ENCODE results near the gene KDM4C.
A peak's percentile ranks its signal among the peaks of the same experiment; 100 is the strongest.

Gene KDM4C

DNA sequence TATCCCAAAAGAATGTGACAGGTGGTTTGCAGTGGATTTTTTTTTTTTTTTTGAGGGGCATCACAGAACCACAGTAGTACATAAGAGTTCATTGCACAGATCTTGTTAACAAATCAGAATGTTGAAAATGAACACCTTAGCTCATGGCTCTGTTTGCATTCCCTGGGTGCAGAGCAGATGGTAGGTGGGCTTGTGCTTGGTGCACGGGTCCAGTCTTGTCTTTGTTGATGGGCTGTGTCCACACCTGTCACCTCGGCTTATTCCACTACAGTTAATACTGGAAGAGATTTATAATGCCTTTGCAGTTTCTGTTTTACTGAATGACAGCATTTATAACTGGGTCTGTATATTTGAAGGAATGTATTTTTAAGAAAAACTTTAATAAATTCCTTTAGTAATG, 146.6 kb downstream of the KDM4C start:
- DNase-seq (ENCODE audit: low spot score) = no peak

- DNase-seq (ENCODE audit: low spot score) = no peak
Measured at GRCh38 chr9:6905850-6906375, 148.1 kb downstream of the KDM4C start.

DNA sequence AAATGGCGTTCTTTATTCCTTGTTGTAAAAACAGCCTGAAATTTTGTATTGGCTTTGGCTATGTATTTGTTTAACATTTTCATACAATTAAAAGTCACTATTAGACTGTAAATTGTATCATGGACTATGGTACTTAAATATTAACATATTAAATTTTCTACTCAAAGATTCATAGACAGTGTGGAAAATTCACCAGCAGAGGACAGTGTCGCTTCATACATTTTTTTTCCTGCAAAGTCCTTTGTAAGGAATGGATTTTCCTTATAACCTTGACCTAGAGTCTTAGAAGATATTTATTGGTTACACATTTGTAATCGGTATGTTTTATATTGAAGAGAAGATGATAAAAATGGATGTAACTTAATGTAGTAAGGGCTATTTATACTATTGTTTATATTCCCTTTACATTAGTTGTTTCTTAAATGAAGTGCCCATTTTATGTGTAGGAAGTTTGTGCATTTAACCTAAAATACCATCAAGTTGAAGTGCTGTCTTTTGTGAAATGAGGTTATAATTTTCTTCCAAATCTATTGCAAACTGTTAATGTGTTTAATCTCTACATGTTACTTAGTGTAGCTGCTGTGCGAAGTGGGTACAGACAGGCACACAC, 150.1 kb downstream of the KDM4C start:
- DNase-seq (ENCODE audit: low spot score) = peak; percentile 28

GRCh38 chr9:6909181-6909580, 151.4 kb downstream of the KDM4C start:
- no peak for DNase-seq (ENCODE audit: low spot score)

DNA sequence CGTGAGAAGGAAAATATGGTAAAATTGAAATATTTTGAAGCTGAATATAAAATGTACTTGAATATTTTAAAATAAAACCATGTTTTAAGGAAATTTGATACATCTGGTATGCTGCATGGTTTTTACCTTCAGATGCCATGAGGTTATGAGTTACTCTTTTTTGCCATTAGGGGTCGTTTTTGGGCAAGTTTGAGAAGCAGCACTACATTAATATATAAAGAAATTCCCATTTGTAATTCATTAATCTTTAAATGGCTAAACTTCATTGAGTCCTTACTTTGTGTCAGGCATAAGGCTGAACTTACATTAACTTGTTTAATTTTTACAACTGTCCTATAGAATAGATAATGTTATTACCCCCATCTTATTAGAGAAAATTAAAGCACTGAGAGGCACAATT, 152.3 kb downstream of the KDM4C start:
- peak; percentile 40 for DNase-seq (ENCODE audit: low spot score)

DNA sequence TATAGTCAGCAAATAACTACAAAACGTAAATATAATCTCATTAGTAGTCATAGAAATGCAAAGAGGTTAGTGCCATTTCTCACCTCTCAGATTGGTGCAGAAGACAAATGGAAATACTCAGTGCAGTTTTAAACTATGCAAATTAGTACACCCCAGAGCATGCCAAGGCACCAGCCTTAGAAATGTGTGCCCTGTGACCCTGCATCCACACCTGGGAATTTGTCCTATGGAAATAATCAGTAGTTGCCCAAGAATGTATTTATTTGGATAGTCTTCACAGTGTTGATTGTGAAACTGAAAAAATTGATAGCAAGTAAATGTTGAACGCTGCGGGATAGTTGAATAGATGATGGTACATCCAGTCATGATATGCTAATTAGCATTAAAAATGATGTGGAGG, 152.7 kb downstream of the KDM4C start:
- DNase-seq (ENCODE audit: low spot score) = no peak

GRCh38 chr9:6911901-6912638, 154.3 kb downstream of the KDM4C start:
- DNase-seq (ENCODE audit: low spot score) = no peak

GRCh38 chr9:6915635-6916034, 157.9 kb downstream of the KDM4C start:
- DNase-seq (ENCODE audit: low spot score) = no peak

GRCh38 chr9:6917162-6917561, 159.4 kb downstream of the KDM4C start:
- DNase-seq (ENCODE audit: low spot score) = no peak

GRCh38 chr9:6920041-6920440, 162.3 kb downstream of the KDM4C start:
- no peak for DNase-seq (ENCODE audit: low spot score)

DNA sequence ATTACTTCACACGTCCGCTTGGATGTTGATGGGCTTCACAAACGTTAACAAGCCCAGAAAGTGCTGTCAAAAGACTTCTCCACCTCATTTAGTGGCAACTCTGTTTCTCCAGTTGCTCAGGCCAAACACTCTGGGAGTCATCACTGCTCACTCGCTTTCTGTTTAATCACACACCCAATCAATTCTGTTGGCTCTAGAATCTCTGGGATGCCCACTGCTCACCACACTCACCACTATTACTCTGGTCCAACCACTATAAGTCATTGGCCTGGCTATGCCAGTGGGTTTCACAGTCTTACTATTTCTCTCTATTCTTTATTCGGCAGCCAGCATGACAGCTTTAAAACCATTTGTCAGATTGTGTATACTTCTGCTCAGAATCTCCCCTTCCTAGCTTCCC, 163.5 kb downstream of the KDM4C start:
- no peak for DNase-seq (ENCODE audit: low spot score)

DNA sequence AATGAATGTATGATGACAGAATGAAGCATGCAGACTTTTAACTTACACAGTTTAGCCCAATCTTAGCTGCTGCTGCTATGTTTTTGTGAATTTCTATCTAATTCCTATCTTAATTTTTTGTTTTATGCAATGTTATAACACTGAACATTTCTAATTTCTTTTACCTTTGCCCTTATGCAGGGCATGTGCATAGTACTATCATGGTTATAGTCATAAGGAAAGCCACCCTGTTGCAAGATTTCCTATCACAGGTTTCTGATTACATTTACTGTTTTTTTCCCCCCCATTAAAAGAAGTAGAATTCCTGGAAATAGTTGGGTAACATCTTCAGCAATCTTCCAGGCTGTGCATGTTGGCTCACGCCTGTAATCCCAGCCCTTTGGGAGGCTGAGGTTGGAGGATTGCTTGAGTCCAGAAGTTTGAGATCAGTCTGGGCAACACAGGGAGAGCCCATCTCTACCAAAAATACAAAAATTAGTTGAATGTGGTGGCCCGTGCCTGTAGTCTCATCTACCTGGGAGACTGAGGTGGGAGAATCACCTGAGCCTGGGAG, 164.4 kb downstream of the KDM4C start:
- no peak for DNase-seq (ENCODE audit: low spot score)

DNA sequence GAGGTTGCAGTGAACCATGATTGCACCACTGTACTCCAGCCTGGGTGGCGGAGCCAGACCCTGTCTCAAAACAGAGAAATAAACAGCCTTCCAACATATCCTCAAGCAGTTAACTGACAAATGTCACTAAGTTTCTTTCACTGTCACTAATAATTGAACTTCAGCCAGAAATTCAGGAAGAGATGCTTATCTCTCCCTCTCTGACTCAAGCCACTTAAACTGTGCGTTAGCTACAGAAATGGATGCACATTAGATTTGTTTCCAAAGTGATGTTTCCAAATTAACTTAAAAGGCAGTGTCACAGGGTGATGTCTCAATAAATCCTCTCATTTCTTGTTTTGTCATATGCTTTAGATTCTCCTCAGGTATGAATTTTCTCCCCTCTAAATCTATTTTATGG, 164.9 kb downstream of the KDM4C start:
- no peak for DNase-seq (ENCODE audit: low spot score)

DNA sequence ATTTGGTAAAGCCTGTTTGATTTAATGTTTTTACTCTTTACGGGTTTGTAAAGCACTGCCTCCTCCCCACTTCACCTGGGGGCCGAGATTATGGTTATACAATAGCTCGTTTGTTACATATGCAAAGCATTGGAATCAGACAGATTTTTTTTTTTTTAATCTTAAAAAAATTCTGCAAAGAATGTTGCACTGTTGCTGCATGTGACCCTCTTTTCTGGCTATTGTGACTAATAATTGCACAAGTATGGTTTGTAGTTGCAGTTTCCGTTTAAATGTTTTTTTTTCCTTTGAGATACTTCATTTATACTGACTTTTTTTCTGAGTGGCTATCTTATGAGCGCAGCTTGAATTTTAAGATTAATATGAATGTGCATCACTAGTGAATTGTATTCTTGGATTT, 165.3 kb downstream of the KDM4C start:
- no peak for DNase-seq (ENCODE audit: low spot score)

- no peak for DNase-seq (ENCODE audit: low spot score)
Measured at GRCh38 chr9:6924149-6924548, 166.4 kb downstream of the KDM4C start.

GRCh38 chr9:6924988-6925563, 167.3 kb downstream of the KDM4C start:
- no peak for DNase-seq (ENCODE audit: low spot score)

- no peak for DNase-seq (ENCODE audit: low spot score)
Measured at GRCh38 chr9:6925836-6926235, 168.1 kb downstream of the KDM4C start.

- DNase-seq (ENCODE audit: low spot score) = no peak
Measured at GRCh38 chr9:6926436-6926835, 168.7 kb downstream of the KDM4C start.

- DNase-seq (ENCODE audit: low spot score) = no peak
Measured at GRCh38 chr9:6927838-6928237, 170.1 kb downstream of the KDM4C start.

- DNase-seq (ENCODE audit: low spot score) = no peak
Measured at GRCh38 chr9:6928863-6929262, 171.1 kb downstream of the KDM4C start.

DNA sequence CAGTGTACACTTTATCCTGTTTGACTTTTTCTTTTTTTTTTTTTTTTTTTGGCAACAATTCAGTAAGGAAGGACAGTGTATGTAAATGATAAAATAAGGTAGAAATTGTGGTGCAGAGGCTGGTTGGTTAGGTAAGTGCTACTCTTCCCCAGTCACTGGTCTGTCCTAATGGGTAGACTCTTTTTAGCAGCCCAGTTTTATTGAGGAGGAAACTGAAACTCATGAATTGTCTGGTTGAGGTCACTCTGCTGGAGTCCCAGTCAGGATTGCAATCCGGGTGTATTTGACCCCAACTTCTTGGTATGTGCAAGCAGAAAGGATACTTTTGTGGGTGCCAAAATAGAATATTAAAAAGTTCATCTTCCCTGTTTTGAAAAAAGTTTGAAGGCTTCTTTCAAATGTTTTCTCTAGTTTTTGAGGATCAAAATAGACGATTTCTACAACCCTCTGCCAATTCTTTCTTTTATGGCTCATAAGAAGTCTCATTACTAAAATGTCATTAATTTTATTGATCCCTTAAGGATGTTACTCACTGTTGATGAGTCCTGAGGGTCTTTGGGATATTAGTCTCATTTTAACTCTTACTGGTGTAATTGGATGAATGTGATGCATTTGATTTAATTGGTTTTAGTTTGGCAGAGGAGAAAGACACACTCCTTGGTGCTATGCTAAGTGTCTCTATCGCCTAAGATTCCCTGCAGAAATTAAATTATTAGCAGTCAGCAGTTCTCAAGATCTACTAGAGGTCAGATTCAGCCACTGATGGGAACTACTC, 171.9 kb downstream of the KDM4C start:
- DNase-seq (ENCODE audit: low spot score) = no peak

DNA sequence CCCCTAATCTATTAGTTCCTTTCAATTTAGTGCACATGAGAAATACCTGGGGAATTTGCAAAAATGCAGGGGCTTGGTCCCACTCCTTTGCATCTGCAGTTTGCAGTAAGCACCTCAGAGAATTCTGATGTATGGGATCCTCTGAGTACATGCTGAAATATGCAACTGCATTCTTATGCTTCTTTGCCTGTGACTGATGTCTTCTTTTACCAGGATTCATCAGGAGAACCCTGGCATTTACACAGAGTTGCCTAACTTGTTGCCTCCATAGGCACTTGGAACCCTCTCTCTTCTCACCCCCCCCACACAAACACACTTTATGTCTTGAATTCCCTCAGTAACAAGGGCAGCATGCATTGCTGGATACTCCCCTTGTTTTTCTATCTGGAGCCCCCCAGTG, 173.1 kb downstream of the KDM4C start:
- DNase-seq (ENCODE audit: low spot score) = no peak

Data from kidney capillary endothelial cell (primary cell).